Natural killer cell treated with Interleukin-12 subunit alpha and Interleukin-12 subunit beta and Interleukin-15 and Interleukin-18, amount 100 ng/mL, for 72 hours (primary cell): ENCODE measurements around the gene ARF6. TPM values are rescaled to one million over a fixed set of nuclear protein-coding genes. Genes with fewer than 3 reads are reported as not detected.

Experiments used
- ATAC-seq, 2 donors: fragments of 150-1000 bp; cut with Tn5 transposase in 1 of 2; sonication (Bioruptor Pico), chemical (Tn5 transposase) in 1 of 2; 2 replicates each; pipeline ENCODE4 v1.10.0; 2021
- DNase-seq: peaks from one replicate; pipeline ENCODE4 v3.0.0; 2022; ENCODE audit warnings: low spot score
- H3K27ac Mint-ChIP-seq, 2 donors: 1 replicate in 1 of 2; 2 replicates in 1 of 2; pipeline ENCODE4 v1.8.0; 2022; ENCODE audit warnings: mixed read lengths in 2 of 2, mild to moderate bottlenecking in 1 of 2, moderate library complexity in 1 of 2
- H3K27me3 Mint-ChIP-seq, 2 donors: 1 replicate in 1 of 2; 2 replicates in 1 of 2; pipeline ENCODE4 v1.8.0; 2022; ENCODE audit warnings: mixed read lengths in 2 of 2
- H3K36me3 Mint-ChIP-seq: one replicate; pipeline ENCODE4 v1.8.0; 2022; ENCODE audit warnings: mixed read lengths
- H3K4me1 Mint-ChIP-seq, 2 donors: 1 replicate in 1 of 2; 2 replicates in 1 of 2; pipeline ENCODE4 v1.8.0; 2022; ENCODE audit warnings: low read depth in 2 of 2, mixed read lengths in 2 of 2, mild to moderate bottlenecking in 1 of 2
- H3K4me3 Mint-ChIP-seq: one replicate; pipeline ENCODE4 v1.8.0; 2022; ENCODE audit warnings: mixed read lengths
- H3K9me3 Mint-ChIP-seq: 2 replicates; pipeline ENCODE4 v1.8.0; 2022; ENCODE audit warnings: mixed read lengths
- total RNA-seq, 2 donors: library from RNA; stranded (reverse); gene quantifications; one replicate each; pipeline ENCODE4 v1.2.3, GENCODE V29; 2022

ARF6 gene
- total RNA-seq, 2 donors from 2014 or later: 147 to 175 TPM

DNA sequence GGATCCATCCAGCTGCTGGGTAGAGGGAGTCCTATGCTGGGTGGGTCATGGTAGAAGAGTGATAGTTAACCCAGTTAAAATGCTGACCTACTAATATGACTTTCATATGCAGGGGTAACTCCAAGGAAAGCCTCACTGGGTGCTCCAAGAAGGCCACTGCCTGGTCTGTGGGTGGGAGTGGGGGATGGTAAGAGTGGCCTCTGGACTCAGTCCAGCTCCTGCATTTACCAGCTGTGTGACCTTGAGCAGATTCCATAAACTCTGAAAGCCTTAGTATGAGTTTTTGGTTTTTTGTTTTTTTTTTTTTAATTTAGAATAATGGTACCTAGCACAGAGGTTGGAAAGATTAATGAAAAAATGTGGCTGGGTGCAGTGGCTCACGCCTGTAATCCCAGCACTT lies 51.6 kb downstream of the ARF6 start:
- DNase-seq: no peak
- H3K4me3 Mint-ChIP-seq: no peak overlapping the region
- H3K27ac Mint-ChIP-seq: peak overlapping the region; percentile 78 to 98
- H3K9me3 Mint-ChIP-seq: peaks cover 6% of the 10 kb centered on the region
- ATAC-seq: no peak
- H3K27me3 Mint-ChIP-seq: no peaks in the 10 kb centered on the region
- peaks cover 51 to 63% of the 10 kb centered on the region in 2 donors for H3K4me1 Mint-ChIP-seq
- peaks cover 13% of the 10 kb centered on the region for H3K36me3 Mint-ChIP-seq

GRCh38 chr14:49945448-49946319 lies 52.8 kb downstream of the ARF6 start:
- peaks cover 6% of the 10 kb centered on the region for H3K9me3 Mint-ChIP-seq
- H3K36me3 Mint-ChIP-seq: peaks cover 12% of the 10 kb centered on the region
- H3K27me3 Mint-ChIP-seq: no peaks in the 10 kb centered on the region
- peak overlapping the region; percentile 78 to 98 for H3K27ac Mint-ChIP-seq
- ATAC-seq: peak in 1 of 2 donors; percentile 59
- H3K4me3 Mint-ChIP-seq: peak overlapping the region; percentile 35
- DNase-seq: no peak
- H3K4me1 Mint-ChIP-seq: peaks cover 45 to 58% of the 10 kb centered on the region in 2 donors

Other genes starting within 250 kb of the ARF6 start
- gene POLE2, start 204.9 kb upstream of the ARF6 start, total RNA-seq: 10 to 100 TPM; 19.5 to 30.5 TPM
- gene KLHDC1, start 200.0 kb upstream of the ARF6 start, total RNA-seq: 1 to 10 TPM; 1.7 to 2.4 TPM
- 10 to 100 TPM; 17.2 to 17.8 TPM for gene KLHDC2, start 124.9 kb upstream of the ARF6 start, total RNA-seq
- gene NEMF, start 40.3 kb upstream of the ARF6 start, total RNA-seq: 100 to 1,000 TPM in 1 of 2 donors, 10 to 100 TPM in 1; 95.2 to 120 TPM
- gene VCPKMT, start 223.5 kb downstream of the ARF6 start, total RNA-seq: 10 to 100 TPM; 14.0 to 24.6 TPM